NT2/D1 (cell line): ENCODE data around the gene AGPS.

ENCODE experiments used
- SUZ12 ChIP-seq: IDR thresholded peaks from 2 replicates; pipeline ENCODE4 v1.6.1; 2011; ENCODE audit not compliant: insufficient read length, insufficient read depth; ENCODE audit errors: extremely low read depth
- YY1 ChIP-seq: IDR thresholded peaks from 2 replicates; pipeline ENCODE4 v1.6.1; 2011; ENCODE audit not compliant: insufficient read length, insufficient read depth
- ZNF274 ChIP-seq: IDR thresholded peaks from 2 replicates; pipeline ENCODE4 v1.6.1; 2011; ENCODE audit warnings: mild to moderate bottlenecking, low read depth, low read length

DNA sequence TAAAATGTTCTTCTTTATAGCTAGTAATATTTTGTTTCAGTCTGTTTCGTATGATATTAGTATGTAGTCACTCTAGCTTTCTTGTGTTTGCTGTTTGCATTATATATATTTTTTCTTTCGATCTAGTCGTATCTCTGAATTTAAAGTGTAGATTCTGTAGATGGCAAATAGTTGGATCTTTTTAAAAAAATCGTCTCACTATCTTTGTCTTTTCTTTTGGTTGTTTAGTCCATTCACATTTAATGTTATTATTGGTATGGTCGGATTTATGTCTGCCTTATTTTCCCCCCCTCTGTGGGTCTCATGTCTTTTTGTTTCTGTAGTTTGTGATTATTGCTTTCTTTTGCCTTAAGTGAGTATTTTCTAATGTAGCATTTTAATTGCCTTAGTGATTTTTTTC, 84.3 kb downstream of the AGPS start:
- TF ChIP-seq YY1 (no peak), ZNF274 (no peak), SUZ12 (no peak)
